Kasumi-1 (cell line): Measurements from ENCODE around the gene STEAP2.

Experiments used
- DNase-seq, 2 experiments: peaks; one replicate each; lab custom pipeline; 2025; lab: John Stamatoyannopoulos, UW

Gene STEAP2

GRCh38 chr7:90194911-90195809 lies 16.4 kb upstream of the STEAP2 start:
- no peak for DNase-seq

- DNase-seq: no peak
These were observed 9.9 kb upstream of the STEAP2 start for GRCh38 chr7:90201500-90202195.

- no peak for DNase-seq
These were observed 3.6 kb upstream of the STEAP2 start for GRCh38 chr7:90207956-90208355.

- DNase-seq: no peak
These were observed 1.8 kb upstream of the STEAP2 start for GRCh38 chr7:90209776-90210175.

GRCh38 chr7:90210475-90210874 lies 1.1 kb upstream of the STEAP2 start:
- no peak for DNase-seq

GRCh38 chr7:90210981-90211380 lies 559 bp upstream of the STEAP2 start:
- no peak for DNase-seq

GRCh38 chr7:90212149-90212495 lies 582 bp downstream of the STEAP2 start:
- DNase-seq: no peak

- DNase-seq: no peak
These were observed 2.0 kb downstream of the STEAP2 start for GRCh38 chr7:90213521-90213920.

GRCh38 chr7:90216080-90216674 lies 4.6 kb downstream of the STEAP2 start:
- no peak for DNase-seq

- DNase-seq: no peak
These were observed 5.2 kb downstream of the STEAP2 start for GRCh38 chr7:90216771-90217170.

GRCh38 chr7:90222390-90222789 lies 10.8 kb downstream of the STEAP2 start:
- no peak for DNase-seq

GRCh38 chr7:90222811-90223725 lies 11.5 kb downstream of the STEAP2 start:
- DNase-seq: no peak

- DNase-seq: no peak
These were observed 12.7 kb downstream of the STEAP2 start for GRCh38 chr7:90224195-90224594.

- DNase-seq: no peak
These were observed 13.6 kb downstream of the STEAP2 start for GRCh38 chr7:90225181-90225580.

GRCh38 chr7:90225601-90226000 lies 14.1 kb downstream of the STEAP2 start:
- no peak for DNase-seq

- no peak for DNase-seq
These were observed 15.7 kb downstream of the STEAP2 start for GRCh38 chr7:90227259-90227658.

- DNase-seq: no peak
These were observed 18.1 kb downstream of the STEAP2 start for GRCh38 chr7:90229682-90230081.

GRCh38 chr7:90230834-90231233 lies 19.3 kb downstream of the STEAP2 start:
- DNase-seq: no peak

- no peak for DNase-seq
These were observed 19.8 kb downstream of the STEAP2 start for GRCh38 chr7:90231304-90231703.

GRCh38 chr7:90232430-90232829 lies 20.9 kb downstream of the STEAP2 start:
- DNase-seq: no peak

- DNase-seq: no peak
These were observed 22.0 kb downstream of the STEAP2 start for GRCh38 chr7:90233569-90233968.

GRCh38 chr7:90236721-90237289 lies 25.3 kb downstream of the STEAP2 start:
- no peak for DNase-seq
